ENCODE data around the gene AKT1S1.

AKT1S1 gene

DNA sequence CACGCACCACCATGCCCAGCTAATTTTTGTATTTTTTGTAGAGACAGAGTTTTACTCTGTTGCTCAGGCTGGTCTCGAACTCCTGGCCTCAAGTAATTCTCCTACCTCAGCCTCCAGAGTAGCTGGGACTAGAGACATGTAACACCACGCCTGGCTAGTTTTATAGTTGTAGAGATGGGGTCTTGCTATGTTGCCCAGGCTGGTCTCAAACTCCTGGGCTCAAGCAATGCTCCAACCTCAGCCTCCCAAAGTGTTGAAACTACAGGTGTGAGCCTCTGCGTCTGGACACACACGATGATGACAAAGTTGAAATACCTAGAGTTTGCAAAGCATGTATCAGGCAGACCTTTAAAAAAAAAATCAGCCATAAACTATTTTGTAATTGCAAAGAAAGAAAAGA is 30.7 kb downstream of the AKT1S1 start:
- no peak for DNase-seq (ENCODE audit: low read depth)
- no peaks in the 10 kb centered on the region for H3K27me3 ChIP-seq (replicated peaks; ENCODE audit: control insufficient read depth, insufficient read depth, low read length)

GRCh38 chr19:49845414-49845813 is 31.7 kb downstream of the AKT1S1 start:
- H3K9me3 ChIP-seq (ENCODE audit: control insufficient read depth, low read length), result no peaks in the 10 kb centered on the region
- no peak overlapping the region for H3K4me3 ChIP-seq (ENCODE audit: low read length)
- peaks cover 12% of the 10 kb centered on the region for H3K4me1 ChIP-seq (ENCODE audit: control insufficient read depth, insufficient read depth, low read length)
- no peaks in the 10 kb centered on the region for H3K27me3 ChIP-seq (replicated peaks; ENCODE audit: control insufficient read depth, insufficient read depth, low read length)
- DNase-seq (ENCODE audit: low read depth), result no peak
- H3K9ac ChIP-seq (ENCODE audit: low read length), result no peak overlapping the region
- H3K36me3 ChIP-seq (ENCODE audit: control insufficient read depth, insufficient read depth, low read length, severe bottlenecking), result peaks cover 8% of the 10 kb centered on the region

More for the DNA sequence above, 30.7 kb downstream of the AKT1S1 start:
- Histone ChIP-seq H3K9me3 (ENCODE audit: control insufficient read depth, low read length) (no peaks in the 10 kb centered on the region), H3K36me3 (ENCODE audit: control insufficient read depth, insufficient read depth, low read length, severe bottlenecking) (no peaks in the 10 kb centered on the region), H3K4me3 (ENCODE audit: low read length) (no peak overlapping the region), H3K4me1 (ENCODE audit: control insufficient read depth, insufficient read depth, low read length) (peaks cover 12% of the 10 kb centered on the region), H3K9ac (ENCODE audit: low read length) (no peak overlapping the region)

- Histone ChIP-seq H3K4me3 (ENCODE audit: low read length) (no peak overlapping the region), H3K9ac (ENCODE audit: low read length) (no peak overlapping the region), H3K36me3 (ENCODE audit: control insufficient read depth, insufficient read depth, low read length, severe bottlenecking) (peaks cover 15% of the 10 kb centered on the region), H3K27me3 (replicated peaks; ENCODE audit: control insufficient read depth, insufficient read depth, low read length) (no peaks in the 10 kb centered on the region), H3K9me3 (ENCODE audit: control insufficient read depth, low read length) (no peaks in the 10 kb centered on the region), H3K4me1 (ENCODE audit: control insufficient read depth, insufficient read depth, low read length) (peaks cover 7% of the 10 kb centered on the region)
- no peak for DNase-seq (ENCODE audit: low read depth)
These were observed 32.7 kb downstream of the AKT1S1 start for GRCh38 chr19:49844138-49845095.

DNA sequence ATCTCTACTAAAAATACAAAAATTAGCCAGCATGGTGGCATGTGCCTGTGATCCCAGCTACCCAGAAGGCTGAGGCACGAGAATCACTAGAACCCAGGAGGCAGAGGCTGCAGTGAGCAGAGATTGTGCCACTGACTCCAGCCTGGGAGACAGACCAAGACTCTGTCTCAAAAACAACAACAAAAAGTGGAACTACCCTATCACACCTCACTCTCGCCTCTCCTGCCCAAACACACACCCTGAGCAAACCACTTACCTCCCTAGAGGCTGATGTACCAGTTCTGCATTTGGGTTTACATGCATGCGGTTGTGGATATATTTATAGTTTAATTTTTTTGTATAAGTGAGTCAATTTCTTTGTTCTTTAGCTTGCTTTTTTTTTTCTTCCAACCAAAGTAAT is 33.9 kb downstream of the AKT1S1 start:
- Histone ChIP-seq H3K9me3 (ENCODE audit: control insufficient read depth, low read length) (no peaks in the 10 kb centered on the region), H3K9ac (ENCODE audit: low read length) (no peak overlapping the region), H3K4me1 (ENCODE audit: control insufficient read depth, insufficient read depth, low read length) (peaks cover 2% of the 10 kb centered on the region), H3K36me3 (ENCODE audit: control insufficient read depth, insufficient read depth, low read length, severe bottlenecking) (peaks cover 26% of the 10 kb centered on the region), H3K27me3 (replicated peaks; ENCODE audit: control insufficient read depth, insufficient read depth, low read length) (no peaks in the 10 kb centered on the region), H3K4me3 (ENCODE audit: low read length) (no peak overlapping the region)
- DNase-seq (ENCODE audit: low read depth), result no peak

- no peak overlapping the region for H3K4me3 ChIP-seq (ENCODE audit: low read length)
- no peak overlapping the region for H3K9ac ChIP-seq (ENCODE audit: low read length)
- H3K9me3 ChIP-seq (ENCODE audit: control insufficient read depth, low read length), result no peaks in the 10 kb centered on the region
- no peaks in the 10 kb centered on the region for H3K27me3 ChIP-seq (replicated peaks; ENCODE audit: control insufficient read depth, insufficient read depth, low read length)
- no peaks in the 10 kb centered on the region for H3K4me1 ChIP-seq (ENCODE audit: control insufficient read depth, insufficient read depth, low read length)
- peaks cover 37% of the 10 kb centered on the region for H3K36me3 ChIP-seq (ENCODE audit: control insufficient read depth, insufficient read depth, low read length, severe bottlenecking)
- no peak for DNase-seq (ENCODE audit: low read depth)
These were observed 36.4 kb downstream of the AKT1S1 start for GRCh38 chr19:49840736-49841249.

DNA sequence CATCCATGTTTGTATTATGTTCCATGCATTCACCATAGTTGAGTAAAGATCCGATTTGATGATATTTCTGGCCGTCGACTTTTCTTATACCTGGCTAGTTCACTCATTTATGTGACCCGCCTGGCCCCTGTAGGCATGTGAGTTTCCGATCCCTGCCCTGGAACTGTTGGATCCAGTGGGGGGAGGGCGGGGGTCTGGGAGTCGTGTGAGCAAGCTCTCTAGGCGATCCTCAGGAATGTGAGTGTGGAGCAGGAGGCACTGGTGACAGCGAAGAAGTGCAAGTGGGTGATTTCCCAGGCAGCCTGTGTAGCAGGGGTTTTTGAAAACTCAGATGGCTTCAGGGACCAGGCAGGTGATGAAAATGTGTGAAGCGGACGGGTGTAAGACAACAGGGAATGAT is 36.8 kb downstream of the AKT1S1 start:
- H3K9ac ChIP-seq (ENCODE audit: low read length), result no peak overlapping the region
- peaks cover 39% of the 10 kb centered on the region for H3K36me3 ChIP-seq (ENCODE audit: control insufficient read depth, insufficient read depth, low read length, severe bottlenecking)
- no peak overlapping the region for H3K4me3 ChIP-seq (ENCODE audit: low read length)
- H3K4me1 ChIP-seq (ENCODE audit: control insufficient read depth, insufficient read depth, low read length), result no peaks in the 10 kb centered on the region
- no peaks in the 10 kb centered on the region for H3K9me3 ChIP-seq (ENCODE audit: control insufficient read depth, low read length)
- no peaks in the 10 kb centered on the region for H3K27me3 ChIP-seq (replicated peaks; ENCODE audit: control insufficient read depth, insufficient read depth, low read length)
- no peak for DNase-seq (ENCODE audit: low read depth)

GRCh38 chr19:49839713-49840112 is 37.4 kb downstream of the AKT1S1 start:
- H3K27me3 ChIP-seq (replicated peaks; ENCODE audit: control insufficient read depth, insufficient read depth, low read length), result no peaks in the 10 kb centered on the region
- H3K4me1 ChIP-seq (ENCODE audit: control insufficient read depth, insufficient read depth, low read length), result no peaks in the 10 kb centered on the region
- H3K4me3 ChIP-seq (ENCODE audit: low read length), result no peak overlapping the region
- H3K9ac ChIP-seq (ENCODE audit: low read length), result no peak overlapping the region
- no peaks in the 10 kb centered on the region for H3K9me3 ChIP-seq (ENCODE audit: control insufficient read depth, low read length)
- DNase-seq (ENCODE audit: low read depth), result no peak
- peaks cover 45% of the 10 kb centered on the region for H3K36me3 ChIP-seq (ENCODE audit: control insufficient read depth, insufficient read depth, low read length, severe bottlenecking)

DNA sequence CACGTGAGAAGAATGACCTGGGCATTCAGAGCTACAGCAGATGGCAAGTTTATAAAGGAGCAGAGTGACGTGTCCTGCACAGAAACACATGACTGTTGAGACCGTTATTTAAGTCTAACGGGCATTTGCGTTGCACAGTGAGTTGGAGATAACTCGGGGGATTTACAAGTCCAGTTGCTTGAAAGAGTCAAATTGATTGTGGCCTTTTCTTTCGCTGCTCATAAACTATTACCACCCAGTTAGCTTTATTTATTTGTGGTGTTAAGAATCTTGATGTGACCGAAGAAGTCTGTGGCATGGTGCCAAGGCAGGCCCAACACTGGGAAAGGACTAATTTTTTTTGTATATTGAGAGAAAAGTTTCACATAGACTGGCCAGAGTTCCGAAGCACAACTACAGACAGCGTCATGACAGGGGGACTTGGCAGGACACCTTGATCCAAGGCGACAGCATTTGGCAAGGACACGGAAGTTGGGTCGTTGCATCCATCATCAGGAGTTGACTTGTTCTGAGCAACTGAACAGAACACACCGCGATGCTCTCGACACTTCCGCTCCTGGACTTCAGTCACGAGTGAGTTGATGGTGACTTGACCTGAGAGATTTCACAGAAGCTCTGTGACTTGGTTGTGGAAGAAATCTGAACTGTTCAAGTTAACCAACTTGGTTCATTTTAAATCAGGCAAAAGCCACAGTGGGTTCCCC is 38.1 kb downstream of the AKT1S1 start:
- no peaks in the 10 kb centered on the region for H3K4me1 ChIP-seq (ENCODE audit: control insufficient read depth, insufficient read depth, low read length)
- no peaks in the 10 kb centered on the region for H3K9me3 ChIP-seq (ENCODE audit: control insufficient read depth, low read length)
- no peak overlapping the region for H3K4me3 ChIP-seq (ENCODE audit: low read length)
- no peak for DNase-seq (ENCODE audit: low read depth)
- peaks cover 52% of the 10 kb centered on the region for H3K36me3 ChIP-seq (ENCODE audit: control insufficient read depth, insufficient read depth, low read length, severe bottlenecking)
- H3K27me3 ChIP-seq (replicated peaks; ENCODE audit: control insufficient read depth, insufficient read depth, low read length), result no peaks in the 10 kb centered on the region
- H3K9ac ChIP-seq (ENCODE audit: low read length), result no peak overlapping the region

DNA sequence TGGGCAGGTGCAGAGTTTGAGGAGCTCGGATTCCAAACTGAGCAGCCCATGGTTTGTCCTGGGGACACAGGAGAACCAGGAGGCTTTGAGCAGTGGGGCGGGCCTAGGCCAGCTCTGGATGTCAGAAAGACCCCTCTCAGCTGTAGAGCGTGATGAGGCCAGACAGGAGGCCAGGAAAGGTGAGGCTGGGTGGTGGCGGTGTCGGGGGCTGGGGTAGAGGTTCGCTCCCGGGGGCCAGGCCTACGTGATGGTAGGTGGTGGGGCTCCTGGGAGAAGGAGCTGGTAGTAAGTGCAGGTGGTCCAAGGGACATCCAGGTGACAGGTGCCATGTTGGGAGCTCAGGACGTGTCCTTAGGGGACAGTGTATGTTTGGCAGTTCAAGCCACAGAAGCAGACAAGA is 39.7 kb downstream of the AKT1S1 start:
- no peak for DNase-seq (ENCODE audit: low read depth)
- peaks cover 68% of the 10 kb centered on the region for H3K36me3 ChIP-seq (ENCODE audit: control insufficient read depth, insufficient read depth, low read length, severe bottlenecking)
- H3K27me3 ChIP-seq (replicated peaks; ENCODE audit: control insufficient read depth, insufficient read depth, low read length), result no peaks in the 10 kb centered on the region
- no peak overlapping the region for H3K9ac ChIP-seq (ENCODE audit: low read length)
- H3K4me3 ChIP-seq (ENCODE audit: low read length), result no peak overlapping the region
- no peaks in the 10 kb centered on the region for H3K4me1 ChIP-seq (ENCODE audit: control insufficient read depth, insufficient read depth, low read length)
- H3K9me3 ChIP-seq (ENCODE audit: control insufficient read depth, low read length), result no peaks in the 10 kb centered on the region

GRCh38 chr19:49837009-49837310 is 40.2 kb downstream of the AKT1S1 start:
- Histone ChIP-seq H3K4me1 (ENCODE audit: control insufficient read depth, insufficient read depth, low read length) (no peaks in the 10 kb centered on the region), H3K9ac (ENCODE audit: low read length) (no peak overlapping the region), H3K4me3 (ENCODE audit: low read length) (no peak overlapping the region), H3K9me3 (ENCODE audit: control insufficient read depth, low read length) (no peaks in the 10 kb centered on the region), H3K36me3 (ENCODE audit: control insufficient read depth, insufficient read depth, low read length, severe bottlenecking) (peaks cover 72% of the 10 kb centered on the region), H3K27me3 (replicated peaks; ENCODE audit: control insufficient read depth, insufficient read depth, low read length) (no peaks in the 10 kb centered on the region)
- DNase-seq (ENCODE audit: low read depth), result no peak

DNA sequence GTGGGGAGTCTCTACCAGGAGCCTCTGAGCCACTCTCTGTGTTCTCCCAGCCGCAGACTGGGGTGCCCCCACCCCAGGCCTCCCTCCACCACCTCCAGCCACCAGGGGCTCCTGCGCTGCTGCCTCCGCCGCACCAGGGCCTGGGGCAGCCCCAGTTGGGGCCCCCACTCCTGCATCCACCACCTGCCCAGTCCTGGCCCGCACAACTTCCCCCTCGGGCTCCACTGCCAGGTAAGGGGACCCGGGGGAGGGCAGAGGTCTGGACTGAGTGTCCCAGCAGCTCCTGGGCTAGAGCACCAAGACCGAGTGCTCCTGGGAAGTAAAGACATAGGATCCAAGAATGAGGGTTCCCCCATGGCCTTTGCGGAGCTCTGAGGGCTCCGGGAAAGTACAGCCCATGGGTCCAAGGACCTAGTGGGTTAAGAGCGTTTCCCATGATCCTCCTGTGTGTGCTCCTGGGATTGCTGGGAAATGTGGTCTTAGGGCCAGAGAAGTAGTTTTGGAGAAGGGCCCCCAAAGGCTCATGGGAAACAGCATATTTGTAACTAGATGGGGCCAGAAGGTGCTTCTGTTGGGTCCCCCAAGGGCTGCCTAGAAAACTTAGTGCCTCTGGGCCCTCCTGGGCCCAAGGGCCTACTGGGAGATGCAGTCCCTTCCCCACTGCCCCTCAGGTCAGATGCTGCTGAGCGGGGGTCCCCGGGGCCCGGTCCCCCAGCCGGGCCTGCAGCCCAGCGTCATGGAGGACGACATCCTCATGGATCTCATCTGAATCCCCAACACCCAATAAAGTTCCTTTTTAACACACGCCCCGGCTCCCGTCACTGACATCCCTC is 40.8 kb downstream of the AKT1S1 start:
- Histone ChIP-seq H3K9me3 (ENCODE audit: control insufficient read depth, low read length) (no peaks in the 10 kb centered on the region), H3K4me3 (ENCODE audit: low read length) (no peak overlapping the region), H3K27me3 (replicated peaks; ENCODE audit: control insufficient read depth, insufficient read depth, low read length) (no peaks in the 10 kb centered on the region), H3K9ac (ENCODE audit: low read length) (no peak overlapping the region), H3K36me3 (ENCODE audit: control insufficient read depth, insufficient read depth, low read length, severe bottlenecking) (peaks cover 77% of the 10 kb centered on the region), H3K4me1 (ENCODE audit: control insufficient read depth, insufficient read depth, low read length) (no peaks in the 10 kb centered on the region)
- no peak for DNase-seq (ENCODE audit: low read depth)

All from adipocyte (in vitro differentiated cells).